Superior temporal gyrus (tissue), 1 donor: ENCODE results near the gene BARX1.
"Not testable (repeated sequence)": the region's sequence is repeated elsewhere in the genome, so short reads cannot be mapped to it uniquely, and the experiment has no call there.

Experiments used
- DNase-seq: peaks from one replicate; pipeline ENCODE4 v3.0.0-alpha.2; 2016; ENCODE audit errors: extremely low spot score

The BARX1 gene

DNA sequence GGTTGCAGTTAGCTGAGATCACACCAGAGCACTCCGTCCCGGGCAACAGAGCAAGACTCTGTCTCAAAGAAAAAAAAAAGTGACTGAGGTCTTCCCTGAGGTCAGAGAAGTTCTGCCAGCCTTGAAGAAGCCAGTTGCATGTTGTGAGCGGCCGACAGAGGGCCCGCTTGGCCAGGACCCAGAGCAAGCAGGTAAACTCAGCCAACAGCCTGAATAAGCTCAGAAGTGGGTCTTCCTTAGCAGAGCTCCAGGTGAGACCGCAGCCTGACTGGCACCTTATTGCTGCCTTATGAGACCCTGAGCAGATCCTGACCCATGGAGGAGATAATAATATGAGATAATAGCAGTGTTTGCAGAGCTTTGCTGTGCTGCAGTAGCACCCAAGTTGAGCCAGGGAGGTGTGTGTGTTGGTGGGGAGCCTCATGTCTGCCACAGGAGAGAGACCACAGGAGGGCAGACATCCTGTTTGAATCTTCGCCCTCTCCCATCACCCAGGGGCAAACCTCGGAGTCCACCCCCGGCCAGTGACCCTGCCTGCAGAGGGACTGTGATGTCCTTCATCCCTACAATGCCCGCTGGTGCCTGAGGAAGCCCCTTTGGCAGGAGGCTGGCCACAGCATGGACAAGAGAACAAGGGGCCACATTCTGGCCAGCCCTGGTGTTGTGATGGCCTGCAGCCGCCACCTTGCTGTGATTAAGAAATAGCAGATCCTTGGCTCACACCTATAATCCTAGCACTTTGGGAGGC is 10.8 kb upstream of the BARX1 start:
- DNase-seq = no peak

DNA sequence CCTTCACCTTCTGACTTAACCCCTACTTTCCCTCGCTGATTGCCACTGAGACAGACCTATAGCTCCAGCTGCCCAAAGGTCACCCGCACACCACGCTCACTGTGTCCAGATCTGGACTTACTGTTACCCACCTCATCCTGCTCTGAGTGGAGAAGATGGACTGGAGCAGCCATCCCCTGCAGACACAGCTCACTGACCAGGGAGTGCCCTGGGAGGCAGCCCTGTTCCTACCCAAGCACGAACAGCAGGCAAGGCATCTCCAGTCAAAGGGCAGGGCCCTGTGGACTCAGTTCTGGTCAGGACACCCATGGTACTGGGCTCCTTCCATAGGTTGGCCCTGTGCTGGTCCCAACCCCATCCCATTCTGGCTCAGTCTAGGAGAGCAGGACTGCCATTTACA is 9.5 kb upstream of the BARX1 start:
- no peak for DNase-seq

DNA sequence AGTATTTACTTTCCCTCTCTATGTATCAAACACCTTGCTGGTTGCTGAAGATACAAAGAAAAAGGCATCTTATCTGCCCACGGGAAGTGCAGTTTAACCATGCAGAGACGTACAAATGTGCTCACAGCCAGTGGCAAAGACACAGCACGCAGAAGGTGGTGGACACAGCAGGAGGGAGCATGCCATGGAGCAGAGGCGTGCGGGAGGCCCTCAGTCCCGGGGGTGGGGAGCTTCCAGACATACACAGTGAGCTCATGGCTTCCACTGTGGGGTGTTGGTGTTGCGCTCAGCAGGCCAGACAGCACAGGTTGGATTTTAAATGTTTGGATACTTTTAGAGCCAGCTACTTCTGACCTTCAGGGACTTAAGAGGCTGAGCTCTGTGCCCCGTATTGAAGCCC is 8.8 kb upstream of the BARX1 start:
- DNase-seq = no peak

DNA sequence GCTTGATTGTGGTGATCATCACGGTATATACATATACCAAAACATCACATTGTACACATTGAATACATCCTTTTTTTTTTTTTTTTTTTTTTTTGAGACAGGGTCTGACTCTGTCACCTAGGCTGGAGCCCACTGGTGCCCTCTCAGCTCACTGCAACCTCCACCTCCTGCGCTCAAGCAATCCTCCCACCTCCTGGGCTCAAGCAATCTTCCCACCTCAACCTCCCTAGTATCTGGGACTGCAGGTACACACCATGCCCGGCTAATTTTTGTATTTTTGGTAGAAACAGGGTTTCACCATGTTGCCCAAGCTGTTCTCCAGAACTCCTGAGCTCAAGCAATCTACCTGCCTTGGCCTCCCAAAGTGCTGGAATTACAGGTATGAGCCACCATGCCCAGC is 8.3 kb upstream of the BARX1 start:
- DNase-seq = not testable (repeated sequence)

DNA sequence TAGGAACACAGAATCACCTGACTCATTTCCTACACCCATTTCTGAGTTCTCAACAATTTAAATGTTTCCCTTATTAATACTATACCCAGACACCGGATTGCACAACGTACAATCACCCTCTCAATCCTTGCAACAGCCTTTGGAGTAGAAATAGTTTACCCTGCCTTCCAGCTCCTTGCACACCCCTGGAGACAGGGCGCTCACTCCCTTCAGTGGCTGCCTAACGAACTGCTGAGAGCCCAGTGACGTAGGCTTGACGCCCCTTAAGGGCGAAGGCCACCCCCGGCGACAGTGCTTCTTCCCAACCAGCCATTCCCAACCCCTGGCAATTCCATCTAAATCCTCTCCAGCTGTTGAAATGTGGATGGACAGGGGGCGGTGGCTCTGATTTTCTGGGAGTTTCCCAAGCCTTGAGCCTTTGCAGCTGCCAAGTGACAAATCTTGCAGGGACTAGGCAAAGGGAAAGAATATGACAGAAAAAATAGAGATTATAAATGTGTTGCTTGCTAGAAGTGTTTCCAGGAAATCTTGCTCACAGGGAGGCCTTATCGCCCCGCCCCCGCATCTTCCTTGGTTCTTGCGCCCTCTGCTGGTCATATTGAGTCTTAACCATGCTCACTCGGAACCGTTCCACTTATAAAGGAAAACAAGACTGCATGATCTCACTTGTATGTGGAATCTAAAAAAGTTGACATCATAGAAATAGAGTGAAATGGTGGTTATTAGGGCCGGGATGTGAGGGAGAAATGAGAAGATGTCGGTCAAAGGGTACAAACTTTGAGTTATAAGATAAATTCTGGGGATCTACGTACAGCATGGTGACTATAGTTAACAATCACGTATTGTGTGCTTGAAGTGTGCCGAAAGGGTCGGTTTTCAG is 7.6 kb upstream of the BARX1 start:
- DNase-seq = peak; percentile 93

DNA sequence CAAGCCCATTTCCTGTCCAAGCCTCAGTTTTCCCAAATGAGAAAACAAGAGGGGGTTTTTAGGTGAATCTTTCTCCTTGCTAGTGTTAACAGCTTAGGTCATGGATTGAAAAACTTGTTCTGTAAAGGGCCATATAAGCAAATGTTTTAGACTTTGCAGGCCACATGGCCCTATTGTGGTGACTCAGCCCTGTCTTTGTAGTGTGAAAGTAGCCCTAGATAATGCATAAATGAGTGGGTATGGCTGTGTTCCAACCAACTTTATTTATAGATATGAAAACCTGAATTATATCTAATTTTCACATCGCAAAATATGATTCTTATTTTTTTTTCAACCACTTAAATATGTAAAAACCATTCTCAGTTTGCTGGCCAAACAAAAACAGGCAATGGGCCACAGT is 6.9 kb upstream of the BARX1 start:
- DNase-seq = no peak

DNA sequence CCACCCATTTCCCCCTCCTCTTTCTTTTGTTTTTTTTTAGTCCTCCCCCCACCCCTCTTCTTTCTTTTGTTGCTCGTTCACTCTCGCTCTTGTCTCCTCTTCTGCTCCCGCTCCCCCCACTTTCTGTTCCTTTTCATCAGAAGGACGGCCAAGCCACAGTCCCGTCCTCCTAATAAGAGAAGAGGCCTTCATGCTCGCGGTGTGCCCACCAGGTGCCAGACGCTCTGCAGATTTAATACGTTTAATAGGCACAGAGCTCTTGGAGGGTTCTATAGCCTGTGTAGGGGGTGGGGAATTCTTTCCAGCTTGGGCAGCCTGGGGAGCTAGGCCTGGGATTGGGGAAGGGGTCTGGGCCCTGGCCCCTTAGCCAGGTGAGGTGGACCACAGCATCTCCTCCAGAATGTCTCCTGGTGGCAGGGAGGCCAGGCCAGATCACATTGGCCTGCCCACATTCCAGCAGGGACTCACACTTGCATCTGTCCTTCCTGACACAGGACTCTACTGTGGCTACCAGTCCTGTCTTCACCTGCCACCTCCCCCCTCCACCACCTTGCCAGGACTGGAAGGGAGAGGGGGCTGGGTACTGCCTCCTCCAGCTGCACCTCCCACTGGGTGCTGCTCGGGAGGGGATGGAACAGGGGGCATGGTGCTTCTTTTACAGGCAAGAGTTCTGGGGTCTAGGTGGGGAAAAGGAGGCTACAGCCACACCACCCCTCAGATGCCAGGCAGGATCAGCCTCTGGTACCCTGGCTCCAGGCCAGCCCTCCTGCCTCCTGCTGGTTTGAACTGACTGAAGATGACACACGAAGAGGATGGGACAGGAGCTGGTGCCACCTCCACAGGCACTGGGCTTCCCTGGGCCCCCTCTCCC is 6.1 kb upstream of the BARX1 start:
- DNase-seq = no peak

DNA sequence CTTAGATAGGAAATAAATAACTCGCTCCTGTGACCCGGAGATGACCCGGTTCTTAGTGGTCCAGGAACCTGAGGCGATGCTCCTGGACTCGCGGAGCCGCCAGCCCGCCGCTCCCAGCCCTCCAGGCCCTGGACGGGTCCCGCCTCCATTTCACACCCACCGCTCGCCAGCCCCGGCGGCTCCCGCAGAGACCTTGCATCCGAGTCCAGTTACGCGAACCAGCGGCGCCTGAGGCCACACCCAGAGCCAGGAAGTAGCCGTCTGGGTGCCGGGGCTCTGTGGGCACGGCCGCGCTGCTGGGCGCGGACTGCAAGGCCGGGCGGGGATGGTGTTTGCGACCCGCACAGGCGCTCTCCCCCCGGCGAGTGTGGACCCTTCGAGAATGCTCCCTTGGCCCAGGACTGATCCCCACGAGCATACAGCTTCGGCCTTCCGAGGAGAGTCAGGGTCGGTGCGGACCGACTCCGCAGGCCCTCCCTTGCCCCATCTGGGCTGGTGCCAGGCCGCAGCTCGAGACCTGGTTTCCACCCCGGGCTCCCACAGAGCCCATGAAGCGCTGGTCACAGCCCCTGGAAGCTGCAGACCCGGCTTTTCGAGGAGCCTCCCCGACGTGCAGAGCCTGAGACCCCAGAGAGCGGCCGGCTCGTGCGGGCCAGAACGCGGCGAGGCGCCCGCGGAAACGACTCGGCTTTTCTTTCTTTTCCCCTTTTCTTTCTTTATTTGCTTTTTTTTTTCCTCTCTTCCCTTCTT is 5.2 kb upstream of the BARX1 start:
- DNase-seq = no peak

DNA sequence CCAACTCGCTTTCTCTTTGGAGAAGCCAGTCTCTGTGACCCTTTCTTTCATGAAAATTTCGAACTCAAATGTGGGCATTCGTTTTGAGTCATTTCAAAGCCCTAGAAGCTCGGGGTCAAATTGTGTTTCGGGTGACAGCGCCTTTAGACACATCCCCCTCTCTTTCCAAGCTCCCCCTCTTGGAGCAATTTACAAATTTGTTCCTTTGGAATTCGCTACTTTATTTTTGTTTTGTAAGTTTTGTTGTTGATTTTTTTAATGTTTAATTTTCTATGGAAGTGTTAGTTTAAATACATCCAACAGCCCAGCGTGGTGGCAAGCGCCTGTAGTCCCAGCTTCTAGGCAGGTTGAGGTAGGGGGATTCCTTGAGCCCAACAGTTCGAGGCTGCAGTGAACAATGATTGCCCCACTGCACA is 4.6 kb upstream of the BARX1 start:
- DNase-seq = no peak

DNA sequence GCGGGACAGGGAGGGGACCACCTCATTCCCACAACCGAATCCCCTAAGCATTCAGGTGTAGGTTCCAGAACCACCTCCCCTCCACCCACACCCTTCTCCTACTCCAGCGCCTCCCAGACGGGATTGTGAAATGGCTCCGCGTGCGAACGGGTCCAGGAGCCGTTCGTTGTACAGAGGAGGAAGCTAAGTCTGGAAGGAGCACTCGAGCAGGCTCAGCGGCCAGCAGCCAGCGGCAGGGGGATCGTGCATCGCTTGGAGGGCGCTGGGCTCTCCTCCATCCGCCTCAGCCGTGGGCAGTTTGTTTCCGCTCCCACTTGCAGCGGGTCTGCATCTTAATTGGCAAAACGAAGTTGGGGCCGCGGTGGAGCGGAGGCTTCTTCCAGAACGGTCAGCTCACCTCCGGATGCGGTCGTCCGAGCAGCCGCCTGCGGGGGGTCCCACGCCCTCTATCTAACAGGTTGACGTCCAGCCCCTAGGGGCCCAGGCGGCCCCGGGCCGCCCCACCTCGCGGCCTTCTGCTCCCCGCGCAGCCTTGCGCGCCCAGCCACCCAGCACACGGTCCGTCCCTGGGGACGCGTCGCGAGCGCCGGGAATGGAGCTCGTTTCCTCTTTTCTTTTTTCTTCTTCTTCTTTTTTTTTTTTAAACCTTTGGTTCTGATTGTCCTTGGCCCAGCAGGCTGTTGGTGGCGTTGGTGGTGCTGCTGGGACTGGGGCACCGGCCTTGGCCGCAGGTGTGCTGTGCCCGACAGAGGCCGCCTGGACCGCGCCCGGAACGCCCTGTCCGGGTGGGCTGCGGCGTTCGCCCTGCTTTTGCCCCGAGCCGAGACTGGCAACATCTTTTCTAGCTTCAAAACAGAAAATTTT is 3.9 kb upstream of the BARX1 start:
- no peak for DNase-seq

DNA sequence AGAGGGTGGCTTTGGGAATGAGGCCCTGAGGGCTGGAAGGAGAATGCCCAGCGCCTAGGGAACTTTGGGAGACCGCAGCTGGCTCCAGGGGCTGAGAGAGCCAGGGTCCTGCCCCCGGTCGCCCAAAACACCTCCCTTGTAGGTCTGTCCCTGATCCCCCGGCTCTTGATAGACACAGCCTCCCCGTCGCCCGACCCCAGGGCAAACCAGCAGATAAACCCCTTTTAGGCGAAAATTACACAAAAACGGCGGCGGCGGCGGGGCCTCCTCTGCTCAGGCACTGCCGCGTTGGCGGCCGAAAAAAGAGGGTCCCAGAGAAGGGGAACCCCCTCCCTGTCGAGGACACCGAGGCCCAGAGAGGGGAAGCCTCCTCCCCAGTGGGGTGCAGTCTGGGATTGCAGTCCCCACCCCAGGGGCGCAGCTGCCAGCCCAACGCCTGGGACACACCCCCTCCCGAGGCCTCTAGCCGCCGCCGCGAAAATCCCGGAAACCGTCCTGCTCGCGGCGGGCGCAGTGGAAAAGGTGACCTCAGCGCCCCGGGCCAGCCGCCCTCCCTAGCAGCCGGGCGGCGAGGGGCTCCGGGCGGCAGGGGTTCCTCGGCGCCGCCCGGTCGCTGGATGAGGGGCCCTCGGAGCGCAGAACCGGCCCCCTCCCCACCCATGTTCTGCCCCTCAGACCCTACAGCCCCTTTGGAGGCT is 3.1 kb upstream of the BARX1 start:
- no peak for DNase-seq

DNA sequence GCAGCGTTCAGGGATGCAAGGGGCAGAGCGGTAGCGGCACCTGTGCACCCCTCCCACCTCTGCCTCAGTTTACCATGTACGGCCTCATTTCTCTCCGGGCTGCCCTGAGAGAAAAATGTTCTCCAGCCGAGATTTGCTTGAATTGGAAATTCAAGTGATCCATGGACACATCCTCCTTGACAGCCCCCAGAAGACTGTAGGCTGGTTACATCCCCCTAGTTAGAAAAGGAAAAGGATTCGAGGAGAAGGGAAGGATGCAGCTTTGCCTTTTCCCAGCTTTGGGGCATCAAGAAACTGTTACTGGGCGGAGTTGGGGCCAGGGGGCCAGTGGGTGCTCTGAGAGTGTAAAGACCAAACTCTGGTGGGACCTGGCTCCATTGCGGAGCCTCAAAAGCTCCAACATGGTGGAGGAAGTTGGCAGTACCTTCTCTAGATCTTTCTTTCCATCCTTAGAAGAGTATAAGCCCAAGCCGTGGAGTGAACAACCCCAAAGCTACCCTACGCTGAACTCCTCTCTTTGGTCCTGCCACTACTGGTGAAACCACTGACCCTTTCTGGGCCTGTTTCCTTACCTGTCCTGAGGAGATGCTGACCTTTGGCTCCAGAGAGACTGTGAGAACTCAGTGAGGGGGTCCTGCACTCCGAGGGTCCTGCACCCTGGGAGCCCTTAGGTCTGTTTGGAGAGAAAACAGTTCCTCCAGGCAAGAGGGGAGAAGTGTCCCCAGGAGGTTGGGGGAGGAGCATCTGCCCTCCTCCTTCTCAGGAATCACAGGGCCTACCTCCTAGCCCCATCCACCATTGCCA is 1.0 kb upstream of the BARX1 start:
- DNase-seq = no peak

DNA sequence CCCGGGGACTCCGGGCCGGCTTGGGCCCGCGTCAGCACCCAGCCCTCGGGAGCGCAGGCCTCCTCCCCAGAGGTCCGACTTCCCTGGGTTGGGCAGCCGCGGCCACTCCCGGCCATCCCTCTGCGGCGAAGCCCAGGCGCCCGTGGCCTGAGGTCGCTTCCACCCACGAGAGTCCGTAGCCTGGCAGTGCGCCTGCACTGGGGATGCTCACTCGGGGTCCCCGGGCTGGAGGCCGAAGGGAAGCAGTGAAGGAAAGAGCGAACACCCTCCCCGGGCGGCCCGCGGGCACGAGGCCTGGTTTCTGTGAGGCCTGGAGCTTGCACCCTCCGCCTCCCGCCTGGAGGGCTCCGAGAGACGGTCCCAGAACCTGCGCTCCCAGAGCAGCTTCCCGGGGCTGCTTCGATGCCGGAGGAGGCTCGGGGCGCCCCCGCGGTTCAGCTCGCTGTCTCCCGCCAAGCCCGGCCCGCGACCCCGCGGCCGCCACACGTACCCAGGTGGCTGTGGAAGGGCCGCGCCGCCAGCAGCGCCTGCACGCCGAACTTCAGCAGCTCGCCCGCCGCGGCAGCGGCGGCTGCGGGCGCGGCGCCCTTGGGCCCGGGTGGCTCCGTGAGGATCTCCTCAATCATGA is 607 bp downstream of the BARX1 start:
- DNase-seq = no peak

DNA sequence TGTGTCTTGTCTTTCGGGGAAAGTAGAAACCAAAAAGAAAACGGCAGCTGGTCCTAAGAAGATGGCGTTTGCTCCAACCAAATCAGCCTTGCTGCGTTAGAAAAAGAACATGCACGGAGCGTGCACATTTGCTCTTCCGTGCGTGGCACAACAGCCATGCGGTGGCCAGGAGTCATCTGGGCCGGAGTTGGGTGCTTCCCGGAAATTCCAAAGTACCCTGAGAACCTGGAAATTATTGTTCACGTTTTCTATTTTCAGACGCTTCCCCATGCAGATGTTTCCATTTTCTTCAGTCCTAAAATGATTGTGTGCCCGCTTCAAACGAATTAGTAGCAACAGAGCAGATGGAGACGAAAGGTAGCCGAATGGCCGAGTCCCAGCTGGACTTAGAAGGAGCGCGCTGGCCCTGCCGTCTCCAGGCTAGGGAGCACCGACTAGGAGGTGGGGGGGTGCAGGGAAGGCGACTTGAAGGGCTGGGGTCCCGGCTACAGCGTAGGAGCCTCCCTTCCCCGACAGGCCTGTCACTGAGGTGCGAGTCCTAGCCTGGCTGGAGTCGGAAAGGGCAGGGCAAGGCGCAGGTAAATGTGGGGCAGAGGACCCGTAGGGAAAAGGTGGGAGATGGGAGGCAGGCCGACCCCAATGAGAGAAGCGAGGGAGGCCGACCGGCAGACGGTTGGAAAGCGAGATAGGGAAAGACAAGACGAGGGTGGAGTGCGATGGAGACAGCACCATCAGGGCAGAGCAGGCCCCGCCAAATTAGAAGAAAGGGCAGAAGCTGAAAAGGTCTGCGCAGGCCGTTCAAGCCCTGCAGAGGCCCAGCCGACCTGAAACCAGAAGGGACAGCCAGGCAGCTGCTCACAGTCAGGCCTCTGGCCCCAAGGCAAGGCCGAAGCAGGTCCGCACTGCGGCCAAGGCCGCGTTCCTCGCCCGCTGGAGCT is 1.4 kb downstream of the BARX1 start:
- DNase-seq = no peak

DNA sequence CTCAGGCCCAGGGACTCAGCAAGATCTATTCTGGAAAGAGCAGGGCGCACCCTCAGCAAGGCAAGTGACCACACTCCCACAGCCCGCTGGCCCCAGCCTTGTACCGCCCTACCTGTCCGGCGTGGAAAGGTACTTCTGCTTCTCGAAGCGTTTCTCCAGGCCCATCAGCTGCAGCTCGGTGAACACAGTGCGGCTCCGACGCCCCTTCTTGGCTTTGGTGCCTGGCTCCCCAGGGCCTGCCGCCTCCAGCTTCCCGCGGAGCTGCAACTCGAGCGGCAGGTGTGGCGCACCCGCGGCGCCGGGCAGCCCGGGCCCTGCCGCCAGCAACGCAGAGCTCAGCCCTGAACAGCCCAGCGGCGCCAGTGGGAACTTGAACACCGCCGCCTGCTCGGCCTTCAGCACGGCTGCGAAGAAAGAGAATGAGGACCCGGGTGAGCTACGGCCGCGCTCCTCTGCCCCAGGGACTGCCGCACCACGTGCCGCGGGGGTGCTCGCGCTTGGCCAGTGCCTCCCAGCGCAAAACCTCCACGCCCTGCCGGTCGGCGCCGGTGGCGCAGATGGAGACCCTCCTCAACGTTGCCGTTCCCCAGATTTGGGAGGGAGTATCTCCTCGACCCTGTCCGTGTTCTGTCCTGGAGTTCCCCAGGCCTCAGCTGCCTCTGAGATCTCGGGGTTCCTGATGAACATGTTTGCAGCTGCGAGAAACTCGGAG is 2.2 kb downstream of the BARX1 start:
- no peak for DNase-seq

DNA sequence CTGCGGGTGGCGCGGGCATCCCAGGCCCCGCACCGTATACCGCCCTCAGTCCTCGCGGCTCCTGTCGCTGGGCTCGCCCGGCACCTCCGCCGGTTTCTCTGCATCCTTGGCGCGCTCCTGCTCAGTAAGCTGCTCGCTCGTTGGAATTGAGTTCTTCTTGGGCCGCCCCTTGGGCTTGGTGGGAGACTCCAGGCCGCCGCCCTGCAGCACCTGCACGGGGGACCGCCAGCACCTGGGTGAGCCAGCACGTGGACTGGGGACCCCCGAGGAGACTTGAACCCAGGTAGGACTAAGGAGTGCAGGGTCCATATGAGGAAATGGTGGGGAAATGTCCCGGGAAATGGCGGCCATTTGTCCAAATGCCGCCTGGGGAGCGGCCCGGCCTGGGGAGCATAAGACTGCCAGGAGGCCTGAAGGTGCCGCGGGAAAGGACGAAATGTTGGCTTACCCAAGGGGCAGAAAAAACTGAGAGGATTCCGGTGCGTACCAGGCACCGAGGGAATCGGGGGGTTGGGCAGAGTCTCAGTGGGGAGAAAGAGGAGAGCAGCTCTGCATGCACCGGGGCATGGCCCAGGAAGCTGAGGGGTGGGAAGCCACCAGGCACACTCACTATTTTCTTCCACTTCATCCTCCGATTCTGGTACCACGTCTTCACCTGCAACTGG is 2.9 kb downstream of the BARX1 start:
- no peak for DNase-seq
